Fibroblast of lung (primary cell): ENCODE measurements around the gene PHLDB3. TPM values are rescaled to one million over a fixed set of nuclear protein-coding genes. Genes with fewer than 3 reads are reported as not detected.

ENCODE experiments used
- DNase-seq, 2 donors: peaks; one replicate each; pipeline versions ENCODE4 v3.0.0 to v3.0.0-alpha.2; 2010; ENCODE audit warnings: low read depth in 2 of 2
- H2AFZ ChIP-seq: 2 replicates; pipeline ENCODE4 v1.5.1; 2012; ENCODE audit warnings: low read length, control low read depth, inconsistent platforms
- H3K27ac ChIP-seq: 2 replicates; pipeline ENCODE4 v1.5.1; 2011; ENCODE audit warnings: low read length, control low read depth; ENCODE audit not compliant: insufficient read depth
- H3K27me3 ChIP-seq: 2 replicates; pipeline ENCODE4 v1.5.1; 2011; ENCODE audit warnings: mild to moderate bottlenecking, low read length; ENCODE audit not compliant: control insufficient read depth, insufficient read depth
- H3K36me3 ChIP-seq: 2 replicates; pipeline ENCODE4 v1.5.1; 2011; ENCODE audit warnings: low read length; ENCODE audit not compliant: control insufficient read depth, insufficient read depth
- H3K4me1 ChIP-seq: 2 replicates; pipeline ENCODE4 v1.5.1; 2011; ENCODE audit warnings: low read length; ENCODE audit not compliant: control insufficient read depth, insufficient read depth; ENCODE audit errors: extremely low read depth
- H3K4me2 ChIP-seq: 2 replicates; pipeline ENCODE4 v1.5.1; 2011; ENCODE audit warnings: low read length, control low read depth; ENCODE audit not compliant: insufficient read depth; ENCODE audit errors: extremely low read depth
- H3K4me3 ChIP-seq, 4 experiments: fragments of 200-600 bp in 1 of 4; sonication (generic) in 1 of 4; replicated peaks in 1 of 4; 2 replicates each; pipeline ENCODE4 v1.5.1; 2011 to 2016; ENCODE audit warnings: low read length in 4 of 4, low read depth in 3 of 4, mild to moderate bottlenecking in 3 of 4, control low read depth in 2 of 4, inconsistent platforms in 1 of 4, mixed read lengths in 1 of 4; ENCODE audit not compliant: insufficient read depth in 1 of 4; ENCODE audit errors: control extremely low read depth in 1 of 4
- H3K79me2 ChIP-seq: 2 replicates; pipeline ENCODE4 v1.5.1; 2012; ENCODE audit warnings: mild to moderate bottlenecking, low read length, inconsistent platforms; ENCODE audit not compliant: control insufficient read depth, insufficient read depth
- H3K9ac ChIP-seq: 2 replicates; pipeline ENCODE4 v1.5.1; 2011; ENCODE audit warnings: mild to moderate bottlenecking, low read length, control low read depth; ENCODE audit not compliant: insufficient read depth
- H3K9me3 ChIP-seq: 2 replicates; pipeline ENCODE4 v1.5.1; 2012; ENCODE audit warnings: low read depth, low read length; ENCODE audit not compliant: control insufficient read depth, insufficient read depth
- H4K20me1 ChIP-seq: 2 replicates; pipeline ENCODE4 v1.5.1; 2011; ENCODE audit warnings: low read length; ENCODE audit not compliant: control insufficient read depth, insufficient read depth; ENCODE audit errors: extremely low read depth
- CTCF ChIP-seq, 2 donors: IDR thresholded peaks in 1 of 2; conservative IDR thresholded peaks in 1 of 2; 1 replicate in 1 of 2; 2 replicates in 1 of 2; pipeline ENCODE4 v1.5.1; 2011 to 2012; ENCODE audit warnings: low read length in 2 of 2, control low read depth in 1 of 2, inconsistent platforms in 1 of 2, low read depth in 1 of 2, mild to moderate bottlenecking in 1 of 2
- EZH2 ChIP-seq: IDR thresholded peaks from 2 replicates; pipeline ENCODE4 v1.5.1; 2012; ENCODE audit warnings: low read length, control low read depth, mild to moderate bottlenecking; ENCODE audit errors: missing control alignments
- polyA plus RNA-seq, 2 donors: library from polyadenylated mRNA; depleted of rRNA in 1 of 2; stranded (reverse) in 1 of 2; unstranded in 1 of 2; fragments of >200 nt; gene quantifications; 2 replicates each; pipeline ENCODE4 v1.2.1, GENCODE V29; 2011 to 2012; ENCODE audit warnings: missing spikeins in 1 of 2
- total RNA-seq: library from RNA; depleted of rRNA; stranded (reverse); fragments of >200 nt; gene quantifications from 2 replicates; pipeline ENCODE4 v1.2.1, GENCODE V29; 2014

PHLDB3 gene
- total and polyA plus RNA-seq, 2 donors (not counting 1 experiment from before 2014, with no cell fraction given) = 1.8 to 35.8 TPM

GRCh38 chr19:43485951-43486350, 18.6 kb downstream of the PHLDB3 start:
- TF ChIP-seq CTCF (conservative IDR thresholded peaks at IDR 0.05 in 1 of 2, IDR thresholded peaks at IDR 0.05 in 1 of 2; ENCODE audit: low read depth in 1 of 2, low read length in 2 of 2) (no peak), EZH2 (no peak)
- Histone ChIP-seq H3K4me3 (no peak overlapping the region), H3K4me1 (no peaks in the 10 kb centered on the region), H3K36me3 (no peaks in the 10 kb centered on the region), H3K27ac (no peak overlapping the region), H3K9ac (no peak overlapping the region), H3K4me2 (no peak overlapping the region), H4K20me1 (no peaks in the 10 kb centered on the region), H3K79me2 (no peaks in the 10 kb centered on the region), H3K27me3 (no peaks in the 10 kb centered on the region), H2AFZ (no peak overlapping the region), H3K9me3 (no peaks in the 10 kb centered on the region)
- DNase-seq = no peak

DNA sequence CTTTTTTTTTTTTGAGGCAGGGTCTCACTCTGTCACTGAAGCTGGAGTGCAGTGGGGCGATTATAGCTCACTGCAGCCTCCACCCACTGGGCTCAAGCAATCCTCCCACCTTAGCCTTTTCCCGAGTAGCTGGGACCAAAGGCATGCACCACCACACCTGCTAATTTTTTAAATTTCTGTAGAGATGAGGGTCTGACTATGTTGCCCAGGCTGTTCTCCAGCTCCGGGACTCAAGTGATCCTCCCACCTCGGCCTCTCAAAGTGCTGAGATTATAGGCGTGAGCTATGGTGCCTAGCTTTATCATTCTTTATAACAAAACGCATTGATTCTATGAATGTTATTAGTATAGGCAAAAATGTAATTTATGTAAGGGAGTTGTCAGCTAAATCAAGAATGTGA, 21.3 kb downstream of the PHLDB3 start:
- DNase-seq = no peak
- H3K4me1 ChIP-seq = no peaks in the 10 kb centered on the region
- no peak overlapping the region for H2AFZ ChIP-seq
- H3K9ac ChIP-seq = no peak overlapping the region
- H3K36me3 ChIP-seq = no peaks in the 10 kb centered on the region
- H3K79me2 ChIP-seq = no peaks in the 10 kb centered on the region
- H4K20me1 ChIP-seq = no peaks in the 10 kb centered on the region
- H3K27me3 ChIP-seq = no peaks in the 10 kb centered on the region
- H3K27ac ChIP-seq = no peak overlapping the region
- TF ChIP-seq CTCF (conservative IDR thresholded peaks at IDR 0.05 in 1 of 2, IDR thresholded peaks at IDR 0.05 in 1 of 2; ENCODE audit: low read depth in 1 of 2, low read length in 2 of 2) = no peak
- TF ChIP-seq EZH2 = no peak
- H3K4me2 ChIP-seq = no peak overlapping the region
- no peaks in the 10 kb centered on the region for H3K9me3 ChIP-seq
- H3K4me3 ChIP-seq = no peak overlapping the region

DNA sequence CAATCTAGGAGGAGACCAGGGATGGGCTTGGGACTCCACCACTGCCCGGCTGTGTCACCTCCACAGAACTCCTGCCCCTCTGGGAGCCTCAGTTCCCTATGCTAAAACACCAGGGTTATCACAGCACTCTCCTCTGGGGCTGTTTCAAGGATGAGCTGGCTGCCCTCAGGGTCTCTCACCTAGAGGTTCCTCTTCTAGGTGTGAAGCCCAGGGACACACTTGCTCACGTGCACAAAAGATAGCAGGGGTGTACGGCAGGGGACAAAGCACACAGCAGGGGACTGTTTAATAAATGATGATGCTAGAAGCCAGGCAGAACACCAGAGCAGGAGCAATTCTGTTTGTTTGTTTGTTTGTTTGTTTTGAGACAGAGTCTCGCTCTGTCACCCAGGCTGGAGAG, 22.4 kb downstream of the PHLDB3 start:
- Histone ChIP-seq H3K27me3 (no peaks in the 10 kb centered on the region), H4K20me1 (no peaks in the 10 kb centered on the region), H3K4me2 (no peak overlapping the region), H3K9me3 (no peaks in the 10 kb centered on the region), H3K4me1 (no peaks in the 10 kb centered on the region), H3K79me2 (no peaks in the 10 kb centered on the region), H3K36me3 (peaks cover 4% of the 10 kb centered on the region), H3K4me3 (no peak overlapping the region), H3K9ac (no peak overlapping the region), H3K27ac (no peak overlapping the region), H2AFZ (no peak overlapping the region)
- no peak for DNase-seq
- TF ChIP-seq CTCF (conservative IDR thresholded peaks at IDR 0.05 in 1 of 2, IDR thresholded peaks at IDR 0.05 in 1 of 2; ENCODE audit: low read depth in 1 of 2, low read length in 2 of 2) (no peak), EZH2 (no peak)
